ENCODE measurements around the gene HOPX.

Gene HOPX

DNA sequence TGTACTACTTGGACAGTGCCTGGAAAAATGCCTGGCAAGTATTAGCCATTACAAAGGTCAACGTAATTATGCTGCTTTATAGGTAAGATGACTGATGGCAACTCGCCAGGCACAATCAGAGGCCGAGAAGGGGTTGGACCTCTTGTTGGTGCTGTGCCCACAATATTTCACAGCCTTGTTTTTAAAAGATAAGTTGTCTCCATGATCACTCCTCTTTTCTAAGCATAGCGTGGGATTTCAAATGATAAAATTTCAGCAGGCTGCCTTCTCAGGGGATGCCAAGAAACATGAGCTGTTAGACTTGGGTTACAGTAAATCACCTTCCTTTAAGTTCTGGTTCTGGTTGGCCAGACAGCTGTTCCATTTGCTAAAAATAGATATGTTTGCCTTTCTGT, 26.9 kb downstream of the HOPX start:
- H3K27ac Mint-ChIP-seq = peak overlapping the region; percentile 93
- peaks cover 77% of the 10 kb centered on the region for H3K4me1 Mint-ChIP-seq (ENCODE audit: low read depth)
- H3K4me3 Mint-ChIP-seq = peak overlapping the region; percentile 94
- H3K27me3 Mint-ChIP-seq = peaks cover 21% of the 10 kb centered on the region
- peaks cover 3% of the 10 kb centered on the region for H3K9me3 Mint-ChIP-seq
- DNase-seq = no peak
- peaks cover 56% of the 10 kb centered on the region for H3K36me3 Mint-ChIP-seq (ENCODE audit: low read depth)

- Mint-ChIP-seq H3K27ac (peak overlapping the region; percentile 93), H3K4me3 (peak overlapping the region; percentile 94), H3K27me3 (peaks cover 18% of the 10 kb centered on the region), H3K36me3 (ENCODE audit: low read depth) (peaks cover 62% of the 10 kb centered on the region), H3K9me3 (peaks cover 5% of the 10 kb centered on the region), H3K4me1 (ENCODE audit: low read depth) (peaks cover 83% of the 10 kb centered on the region)
- DNase-seq = peak; percentile 57
Measured at GRCh38 chr4:56653461-56654237, 27.4 kb downstream of the HOPX start.

DNA sequence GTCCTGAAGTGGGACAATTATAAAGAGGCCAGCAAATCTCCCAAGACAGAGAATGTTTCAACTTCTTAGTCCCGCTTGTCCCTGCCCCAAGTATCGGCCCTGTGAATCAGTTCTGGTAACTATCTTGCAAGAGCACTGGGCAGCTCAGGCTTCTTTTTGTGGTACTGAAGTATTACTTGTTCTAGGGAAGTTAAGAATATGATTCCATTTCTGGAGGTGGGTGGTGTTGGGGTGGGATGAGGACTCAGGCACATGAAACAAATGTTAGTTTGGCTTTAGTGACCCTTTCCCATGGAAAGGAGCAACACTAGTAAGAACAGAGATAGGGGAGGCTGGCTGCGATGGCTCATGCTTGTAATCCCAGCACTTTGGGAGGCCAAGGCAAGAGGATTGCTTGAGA, 28.9 kb downstream of the HOPX start:
- Mint-ChIP-seq H3K4me1 (ENCODE audit: low read depth) (peaks cover 88% of the 10 kb centered on the region), H3K4me3 (peak overlapping the region; percentile 58), H3K36me3 (ENCODE audit: low read depth) (peaks cover 77% of the 10 kb centered on the region), H3K27me3 (peaks cover 7% of the 10 kb centered on the region), H3K27ac (peak overlapping the region; percentile 96), H3K9me3 (peaks cover 5% of the 10 kb centered on the region)
- no peak for DNase-seq

- Mint-ChIP-seq H3K36me3 (ENCODE audit: low read depth) (peaks cover 89% of the 10 kb centered on the region), H3K27ac (peak overlapping the region; percentile 96), H3K4me1 (ENCODE audit: low read depth) (peaks cover 86% of the 10 kb centered on the region), H3K27me3 (no peaks in the 10 kb centered on the region), H3K4me3 (peak overlapping the region; percentile 66), H3K9me3 (peaks cover 12% of the 10 kb centered on the region)
- DNase-seq = no peak
Measured at GRCh38 chr4:56651056-56651350, 30.1 kb downstream of the HOPX start.

DNA sequence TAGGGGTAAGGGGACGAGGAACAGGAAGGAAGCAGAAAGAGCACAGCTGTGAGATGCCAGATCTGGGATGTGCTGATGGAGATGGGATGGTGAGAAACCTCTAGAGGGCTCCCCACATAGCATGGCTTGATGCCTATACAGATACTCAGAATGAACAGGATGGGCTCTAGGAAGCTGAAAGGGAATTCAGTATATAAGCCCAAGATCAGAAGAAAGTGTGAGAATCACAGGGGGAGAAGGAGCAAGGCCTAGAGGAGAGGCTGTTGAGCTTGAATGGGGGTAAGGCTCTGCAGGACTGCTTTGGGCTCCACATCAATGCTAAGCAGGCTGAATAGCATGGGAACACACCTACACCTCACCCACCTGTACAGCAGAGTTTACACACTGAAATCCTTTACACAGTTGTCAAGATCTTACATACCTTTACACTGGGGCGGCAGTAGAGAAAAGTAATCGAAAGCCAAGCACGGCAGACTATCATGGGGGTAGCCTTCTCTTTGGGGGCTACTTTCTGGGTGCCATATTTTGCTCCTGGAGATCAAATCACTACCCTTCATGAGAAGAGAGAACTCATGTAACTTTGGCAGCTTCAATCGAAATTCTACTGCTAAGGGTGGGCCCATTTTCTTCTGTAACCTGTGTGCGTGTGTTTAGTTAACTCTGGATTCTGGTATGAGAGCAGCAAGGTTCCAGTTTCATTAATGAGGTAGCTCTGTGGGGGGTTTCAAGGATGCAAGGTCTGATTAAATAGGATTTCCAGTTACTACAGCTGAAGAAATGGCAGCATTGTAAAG, 30.6 kb downstream of the HOPX start:
- peaks cover 89% of the 10 kb centered on the region for H3K4me1 Mint-ChIP-seq (ENCODE audit: low read depth)
- H3K27me3 Mint-ChIP-seq = no peaks in the 10 kb centered on the region
- H3K9me3 Mint-ChIP-seq = peaks cover 16% of the 10 kb centered on the region
- H3K36me3 Mint-ChIP-seq (ENCODE audit: low read depth) = peaks cover 89% of the 10 kb centered on the region
- peak overlapping the region; percentile 96 for H3K27ac Mint-ChIP-seq
- H3K4me3 Mint-ChIP-seq = peak overlapping the region; percentile 66
- DNase-seq = no peak

DNA sequence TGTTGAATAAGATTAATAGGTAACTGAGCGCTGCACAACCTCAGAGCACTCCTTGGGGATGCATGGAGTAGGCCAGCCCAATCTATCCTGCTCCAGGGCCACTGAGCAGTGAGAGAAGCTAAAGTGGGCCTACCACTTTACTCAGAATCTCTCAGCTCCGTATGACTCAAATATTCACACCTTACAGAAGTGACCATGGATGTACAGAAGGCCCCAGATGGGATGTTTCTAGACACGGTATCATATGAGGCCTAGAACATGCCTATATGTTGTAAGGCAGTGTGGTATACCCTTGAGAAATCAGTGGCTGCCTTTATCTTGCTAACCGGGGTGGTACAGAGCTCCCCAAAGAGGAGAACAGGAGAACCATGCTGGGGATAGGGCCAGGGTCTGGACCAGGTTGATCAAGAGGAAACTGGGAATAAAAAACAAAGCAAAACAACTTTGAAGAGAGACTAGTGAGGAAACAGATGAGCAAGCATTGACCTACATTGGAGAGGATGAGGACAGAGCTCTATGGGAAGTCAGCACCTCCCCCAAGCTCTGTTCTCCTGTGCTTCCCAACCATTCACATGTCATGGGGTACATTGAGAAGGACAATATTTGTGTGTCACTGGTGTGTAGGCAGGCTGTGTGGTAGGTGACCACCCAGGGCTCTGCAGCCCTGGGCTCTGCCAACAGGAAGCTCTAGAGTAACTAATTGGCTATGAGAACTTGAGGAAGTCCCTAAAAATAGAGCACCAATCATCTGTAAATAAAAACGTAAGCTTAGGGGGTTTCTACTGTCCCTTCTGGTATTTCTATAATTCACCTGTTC, 31.4 kb downstream of the HOPX start:
- peak overlapping the region; percentile 66 for H3K4me3 Mint-ChIP-seq
- peaks cover 83% of the 10 kb centered on the region for H3K36me3 Mint-ChIP-seq (ENCODE audit: low read depth)
- DNase-seq = no peak
- H3K27me3 Mint-ChIP-seq = no peaks in the 10 kb centered on the region
- H3K4me1 Mint-ChIP-seq (ENCODE audit: low read depth) = peaks cover 81% of the 10 kb centered on the region
- H3K27ac Mint-ChIP-seq = peak overlapping the region; percentile 96
- peaks cover 16% of the 10 kb centered on the region for H3K9me3 Mint-ChIP-seq

DNA sequence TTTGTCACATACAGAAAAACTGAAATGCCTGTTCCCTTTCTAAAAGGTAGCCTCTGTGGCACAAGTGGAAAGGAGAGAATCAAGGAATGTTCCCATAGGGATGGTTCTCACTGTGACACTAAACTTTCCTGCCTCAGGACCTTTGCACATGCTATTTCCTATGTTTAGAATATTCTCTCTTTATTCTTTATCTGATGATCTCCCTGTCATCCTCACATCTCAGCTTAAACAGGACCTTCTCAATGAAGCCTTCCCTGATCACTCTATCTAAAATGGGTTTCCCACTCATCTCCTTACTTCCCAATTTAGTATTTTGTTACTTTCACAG, 32.3 kb downstream of the HOPX start:
- Mint-ChIP-seq H3K4me1 (ENCODE audit: low read depth) (peaks cover 72% of the 10 kb centered on the region), H3K27ac (peak overlapping the region; percentile 96), H3K27me3 (no peaks in the 10 kb centered on the region), H3K9me3 (peaks cover 16% of the 10 kb centered on the region), H3K4me3 (peak overlapping the region; percentile 21), H3K36me3 (ENCODE audit: low read depth) (peaks cover 74% of the 10 kb centered on the region)
- DNase-seq = no peak

GRCh38 chr4:56648021-56648823, 32.9 kb downstream of the HOPX start:
- Mint-ChIP-seq H3K4me3 (peak overlapping the region; percentile 21), H3K27ac (peak overlapping the region; percentile 96), H3K27me3 (no peaks in the 10 kb centered on the region), H3K36me3 (ENCODE audit: low read depth) (peaks cover 68% of the 10 kb centered on the region), H3K4me1 (ENCODE audit: low read depth) (peaks cover 67% of the 10 kb centered on the region), H3K9me3 (peaks cover 16% of the 10 kb centered on the region)
- DNase-seq = no peak

DNA sequence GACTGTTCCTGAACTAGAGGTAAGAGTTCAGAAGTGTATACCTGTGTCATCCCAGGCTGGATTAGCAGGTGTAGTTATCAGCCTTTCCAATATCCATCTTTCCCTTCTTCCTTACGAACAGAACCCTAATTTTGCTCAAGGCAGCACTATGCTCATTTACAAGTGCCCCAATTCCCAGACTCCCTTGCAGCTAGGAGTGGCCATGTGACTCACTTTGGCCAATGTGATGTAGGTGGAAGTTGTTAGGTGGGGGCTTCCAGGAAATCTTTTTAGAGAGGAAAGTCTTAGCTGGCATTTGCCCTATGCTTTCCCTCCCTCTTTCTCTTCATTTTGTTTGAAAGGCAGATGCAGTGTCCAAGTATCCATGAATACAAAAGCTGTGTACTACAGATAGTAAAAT, 34.8 kb downstream of the HOPX start:
- H3K4me3 Mint-ChIP-seq = no peak overlapping the region
- H3K9me3 Mint-ChIP-seq = peaks cover 16% of the 10 kb centered on the region
- H3K36me3 Mint-ChIP-seq (ENCODE audit: low read depth) = peaks cover 53% of the 10 kb centered on the region
- peak overlapping the region; percentile 63 for H3K27ac Mint-ChIP-seq
- DNase-seq = no peak
- no peaks in the 10 kb centered on the region for H3K27me3 Mint-ChIP-seq
- H3K4me1 Mint-ChIP-seq (ENCODE audit: low read depth) = peaks cover 66% of the 10 kb centered on the region

- H3K4me1 Mint-ChIP-seq (ENCODE audit: low read depth) = peaks cover 61% of the 10 kb centered on the region
- DNase-seq = no peak
- H3K36me3 Mint-ChIP-seq (ENCODE audit: low read depth) = peaks cover 30% of the 10 kb centered on the region
- no peak overlapping the region for H3K4me3 Mint-ChIP-seq
- no peak overlapping the region for H3K27ac Mint-ChIP-seq
- peaks cover 10% of the 10 kb centered on the region for H3K9me3 Mint-ChIP-seq
- no peaks in the 10 kb centered on the region for H3K27me3 Mint-ChIP-seq
Measured at GRCh38 chr4:56643596-56643995, 37.5 kb downstream of the HOPX start.

- DNase-seq = no peak
- peaks cover 50% of the 10 kb centered on the region for H3K4me1 Mint-ChIP-seq (ENCODE audit: low read depth)
- H3K4me3 Mint-ChIP-seq = peak overlapping the region; percentile 73
- peaks cover 10% of the 10 kb centered on the region for H3K9me3 Mint-ChIP-seq
- H3K27me3 Mint-ChIP-seq = no peaks in the 10 kb centered on the region
- H3K36me3 Mint-ChIP-seq (ENCODE audit: low read depth) = peaks cover 10% of the 10 kb centered on the region
- H3K27ac Mint-ChIP-seq = peak overlapping the region; percentile 93
Measured at GRCh38 chr4:56641494-56642051, 39.5 kb downstream of the HOPX start.

DNA sequence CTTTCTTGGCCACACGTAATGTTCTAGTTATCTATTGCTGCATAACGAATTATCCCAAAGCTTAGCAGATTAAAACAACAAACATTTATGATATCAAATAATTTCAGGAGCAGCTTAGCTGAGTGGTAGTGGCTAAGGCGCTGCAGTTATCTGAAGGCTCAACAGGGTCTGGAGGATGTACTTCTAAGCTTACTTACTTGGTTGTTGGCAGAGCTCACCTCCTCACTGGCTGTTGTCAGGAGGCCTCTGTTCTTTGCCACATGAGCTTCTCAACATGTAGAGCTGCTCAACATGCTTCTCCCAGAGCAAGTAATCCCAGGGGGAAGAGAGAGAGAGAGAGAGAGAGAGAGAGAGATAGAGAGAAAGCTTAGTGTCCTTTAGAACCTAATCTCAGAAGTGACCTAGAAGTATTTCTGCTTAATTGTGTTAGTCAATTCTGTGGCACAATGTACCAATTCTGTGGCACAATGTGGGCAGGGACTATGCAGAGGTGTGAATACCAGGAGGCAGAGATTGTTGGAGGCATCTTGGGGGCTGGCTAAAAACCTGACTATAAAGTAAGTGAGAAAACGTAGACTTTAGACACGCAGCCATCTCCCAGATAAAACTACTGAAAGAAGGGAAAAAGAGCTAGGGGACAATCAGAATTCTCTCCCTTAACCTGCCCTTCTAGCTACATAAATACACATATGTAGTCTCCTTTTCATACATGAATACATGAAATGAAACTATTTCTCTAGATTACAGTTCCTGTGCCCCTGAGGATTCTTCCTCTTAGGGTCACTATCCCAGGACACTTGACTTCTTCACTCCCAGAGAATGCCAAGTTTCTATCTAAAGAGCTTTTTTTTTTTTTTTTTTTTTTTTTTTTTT, 40.2 kb downstream of the HOPX start:
- no peak for DNase-seq
- peaks cover 44% of the 10 kb centered on the region for H3K4me1 Mint-ChIP-seq (ENCODE audit: low read depth)
- peak overlapping the region; percentile 73 for H3K4me3 Mint-ChIP-seq
- peaks cover 5% of the 10 kb centered on the region for H3K9me3 Mint-ChIP-seq
- no peaks in the 10 kb centered on the region for H3K27me3 Mint-ChIP-seq
- H3K27ac Mint-ChIP-seq = peak overlapping the region; percentile 93
- H3K36me3 Mint-ChIP-seq (ENCODE audit: low read depth) = peaks cover 2% of the 10 kb centered on the region

GRCh38 chr4:56637791-56638190, 43.3 kb downstream of the HOPX start:
- peaks cover 38% of the 10 kb centered on the region for H3K4me1 Mint-ChIP-seq (ENCODE audit: low read depth)
- no peaks in the 10 kb centered on the region for H3K27me3 Mint-ChIP-seq
- H3K27ac Mint-ChIP-seq = no peak overlapping the region
- H3K36me3 Mint-ChIP-seq (ENCODE audit: low read depth) = no peaks in the 10 kb centered on the region
- H3K9me3 Mint-ChIP-seq = peaks cover 4% of the 10 kb centered on the region
- no peak overlapping the region for H3K4me3 Mint-ChIP-seq
- DNase-seq = no peak
